C1 segment of cervical spinal cord (tissue), 14 donors: Measurements from ENCODE around the gene THUMPD3.
A peak's percentile ranks its signal among the peaks of the same experiment; 100 is the strongest.

Experiments
- DNase-seq, 14 donors: peaks; one replicate each; lab custom pipeline; 2025; lab: John Stamatoyannopoulos, UW

THUMPD3 gene

GRCh38 chr3:9420850-9421549, 58.1 kb downstream of the THUMPD3 start:
- DNase-seq: no peak

GRCh38 chr3:9422712-9423424, 60.0 kb downstream of the THUMPD3 start:
- DNase-seq: peak in 13 of 14 donors; percentile 7 to 93 (median 78)

DNA sequence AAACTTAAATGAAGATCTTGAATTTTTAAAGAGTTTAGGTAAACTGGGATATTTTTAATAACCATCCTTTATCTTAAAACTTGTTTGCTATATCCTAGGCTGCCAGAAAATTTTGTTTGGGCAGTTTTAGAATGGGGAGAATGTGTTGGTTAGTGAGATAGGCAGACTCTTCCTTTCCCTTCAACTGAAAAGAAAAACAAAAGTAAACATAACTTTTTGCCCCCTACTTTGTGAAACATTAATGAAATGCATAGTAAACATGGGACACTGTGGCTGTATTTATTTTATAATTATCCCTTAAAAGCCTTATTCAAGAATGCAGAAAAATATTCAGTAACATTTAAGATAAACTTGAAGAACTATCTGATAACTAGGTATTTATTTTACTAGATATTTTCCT, 65.6 kb downstream of the THUMPD3 start:
- DNase-seq: no peak

DNA sequence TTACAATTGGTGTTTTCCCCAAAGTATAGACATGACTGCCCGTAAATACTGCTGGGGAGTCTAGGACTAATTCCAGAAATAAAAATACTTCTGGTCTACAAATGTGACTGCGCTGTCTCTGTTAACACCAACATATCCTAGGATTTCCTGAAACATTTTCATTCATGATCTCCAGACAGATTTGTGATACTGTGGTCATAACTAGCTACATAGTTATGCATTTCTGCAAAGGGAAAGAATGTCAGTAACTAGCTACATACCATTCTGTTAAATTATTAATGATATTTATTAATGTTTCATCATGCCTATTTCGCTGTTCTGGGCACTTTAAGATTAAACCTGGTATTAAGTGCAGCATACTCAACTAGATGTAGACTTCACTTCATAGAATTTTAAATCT, 67.9 kb downstream of the THUMPD3 start:
- no peak for DNase-seq

DNA sequence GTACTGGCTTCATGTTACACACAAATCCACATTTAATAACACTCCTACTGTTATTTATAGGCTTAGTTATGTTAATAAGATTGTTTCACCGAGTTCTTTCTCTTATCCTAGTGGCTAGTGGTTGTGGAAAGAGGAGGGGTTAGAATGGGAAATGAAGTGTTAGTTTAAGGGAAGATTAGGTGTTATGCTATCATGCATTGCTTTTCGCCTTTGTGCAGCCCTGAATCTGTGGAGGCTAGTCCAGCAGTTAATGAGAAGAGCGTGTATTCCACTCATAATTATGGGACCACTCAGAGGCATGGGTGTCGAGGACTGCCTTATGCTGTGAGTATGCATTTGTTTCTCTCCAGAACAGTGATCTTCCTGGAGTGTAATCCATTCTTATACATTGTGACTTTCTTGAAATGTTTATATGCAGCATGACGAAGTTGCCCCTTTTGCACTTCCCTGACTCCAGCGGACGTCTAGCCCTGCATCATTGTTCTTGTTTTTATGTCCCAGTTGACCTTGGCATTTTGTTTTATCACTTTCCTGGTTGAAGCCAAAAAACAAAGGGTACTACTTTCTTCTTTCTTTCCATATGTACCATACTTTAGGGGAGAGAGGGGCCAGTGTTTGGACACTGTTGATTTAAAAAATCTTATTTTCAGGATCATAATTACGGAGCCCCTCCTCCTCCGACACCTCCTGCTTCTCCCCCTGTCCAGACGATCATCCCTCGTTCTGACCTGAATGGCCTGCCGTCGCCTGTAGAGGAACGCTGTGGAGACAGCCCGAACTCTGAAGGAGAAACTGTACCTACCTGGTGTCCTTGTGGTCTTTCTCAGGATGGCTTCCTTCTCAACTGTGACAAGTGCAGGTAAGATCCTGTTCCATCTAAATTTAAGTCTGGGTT, 71.0 kb downstream of the THUMPD3 start:
- DNase-seq: no peak

- no peak for DNase-seq
Measured at GRCh38 chr3:9435316-9435715, 72.5 kb downstream of the THUMPD3 start.
